ENCODE results near the gene SCFD1.

SCFD1 gene

DNA sequence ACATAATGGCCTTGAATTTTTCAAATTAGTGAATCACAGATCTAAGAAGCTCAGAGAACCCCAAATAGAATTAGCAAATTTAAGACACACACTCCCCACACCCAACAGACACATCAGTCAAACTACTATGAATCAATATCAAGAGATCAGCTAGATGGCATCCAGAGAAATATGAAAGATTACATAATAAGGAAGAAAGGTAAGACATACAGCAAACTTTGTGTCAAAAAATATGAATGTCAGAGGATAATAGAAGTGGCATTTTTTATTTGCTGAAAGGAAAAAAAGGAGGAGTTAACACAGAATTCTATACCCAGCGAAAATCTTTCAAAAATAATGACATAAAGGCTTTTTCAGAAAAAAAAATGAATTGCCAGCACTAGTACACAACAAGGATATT lies 141.8 kb downstream of the SCFD1 start:
- DNase-seq: no peak

DNA sequence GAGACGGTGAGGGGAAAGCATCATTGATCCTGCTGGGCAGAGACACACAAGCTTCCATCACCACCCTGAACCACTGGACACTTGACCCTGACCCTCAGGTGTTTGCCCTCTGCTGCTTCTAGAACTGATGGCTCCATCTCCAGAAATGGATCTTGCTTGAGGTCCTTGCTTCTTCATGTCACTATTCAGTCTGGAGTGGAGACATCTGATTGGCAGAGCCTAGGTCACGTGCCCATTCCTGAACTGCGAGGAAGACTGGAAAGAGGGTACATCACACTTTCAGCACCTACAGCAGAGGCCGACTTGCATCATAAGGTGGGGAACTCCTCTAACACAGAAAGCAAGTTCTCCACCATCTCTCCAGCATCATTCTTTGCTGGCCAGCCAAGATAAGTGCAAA lies 145.5 kb downstream of the SCFD1 start:
- no peak for DNase-seq

DNA sequence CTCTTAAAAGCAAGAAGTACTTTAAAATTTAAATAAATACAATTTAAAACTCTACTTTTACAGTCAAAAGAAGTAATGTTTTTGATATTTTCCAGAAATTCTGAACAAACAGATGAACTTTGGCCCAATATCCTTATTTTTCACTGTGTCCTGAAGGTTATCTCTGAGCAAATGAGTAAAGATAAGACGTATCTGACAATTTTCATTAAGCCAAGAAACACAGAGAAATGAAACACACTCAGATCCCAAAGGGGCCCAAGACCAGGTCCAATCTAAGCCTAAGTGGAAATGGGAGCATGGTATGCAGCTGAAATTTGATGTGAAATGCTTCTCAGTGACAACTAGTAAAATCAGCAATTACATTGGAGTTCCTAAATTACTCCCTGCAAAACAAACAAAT lies 146.7 kb downstream of the SCFD1 start:
- no peak for DNase-seq

DNA sequence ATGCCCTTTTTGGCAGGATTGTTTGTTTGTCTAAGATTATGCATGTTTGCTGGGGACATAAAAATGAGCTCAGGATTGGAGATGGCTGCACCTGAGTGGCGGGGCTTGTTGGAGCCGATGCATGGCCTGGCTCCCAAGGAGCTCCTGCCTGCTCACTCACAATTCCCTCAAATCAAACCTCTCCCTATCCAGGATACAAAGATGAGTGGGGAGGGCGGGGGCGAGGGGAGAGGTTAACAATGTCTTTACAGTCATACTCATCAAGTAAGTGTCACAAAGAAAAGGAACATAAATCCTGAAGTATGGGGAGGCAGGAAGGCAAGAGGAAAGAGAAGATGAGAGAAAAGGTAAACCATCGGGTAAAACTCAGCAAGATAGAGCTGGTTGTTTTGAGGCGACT lies 148.3 kb downstream of the SCFD1 start:
- no peak for DNase-seq

DNA sequence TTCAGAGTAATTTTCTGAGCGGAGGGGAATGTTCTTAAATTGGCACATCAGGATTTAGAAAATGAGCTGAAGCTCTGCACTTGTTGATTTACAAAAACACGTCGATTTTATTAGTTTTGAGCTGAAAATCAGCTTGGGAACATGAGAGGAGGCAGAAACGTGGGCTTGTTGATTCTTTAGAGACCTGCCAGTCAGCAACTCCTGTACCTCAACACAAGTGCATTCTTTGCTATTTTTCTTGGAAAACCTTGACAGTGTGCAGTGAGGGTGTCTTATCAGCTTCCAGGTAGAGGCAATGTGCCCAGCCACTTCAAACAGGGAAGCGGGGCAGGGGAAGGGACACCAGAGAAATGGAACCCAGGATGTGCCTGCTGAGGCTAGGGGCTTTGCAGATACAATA lies 149.5 kb downstream of the SCFD1 start:
- DNase-seq: no peak

DNA sequence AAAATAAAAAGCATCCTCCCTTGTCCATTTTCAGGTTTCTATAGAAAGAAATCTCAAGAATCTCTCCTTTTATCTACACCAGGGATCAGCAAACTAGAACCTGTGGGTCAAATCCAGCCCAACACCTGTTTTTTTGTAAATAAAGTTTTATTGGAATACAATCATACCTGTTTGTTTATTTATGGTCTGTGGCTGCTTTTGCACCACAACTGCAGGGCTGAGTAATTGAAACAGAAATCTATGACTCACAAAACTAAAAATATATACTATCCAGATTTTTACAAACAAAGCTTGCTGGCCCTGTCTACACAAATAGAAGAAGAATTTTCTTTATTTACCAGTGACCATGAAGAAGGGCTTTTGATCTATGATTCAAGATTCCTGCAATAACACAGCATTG lies 157.1 kb downstream of the SCFD1 start:
- DNase-seq: no peak
